ENCODE results near the gene IMMT. TPM values are rescaled to one million over a fixed set of nuclear protein-coding genes. Genes with fewer than 3 reads are reported as not detected.

Gene IMMT
- total RNA-seq, 1 donor from 2014 or later, result 107 TPM

DNA sequence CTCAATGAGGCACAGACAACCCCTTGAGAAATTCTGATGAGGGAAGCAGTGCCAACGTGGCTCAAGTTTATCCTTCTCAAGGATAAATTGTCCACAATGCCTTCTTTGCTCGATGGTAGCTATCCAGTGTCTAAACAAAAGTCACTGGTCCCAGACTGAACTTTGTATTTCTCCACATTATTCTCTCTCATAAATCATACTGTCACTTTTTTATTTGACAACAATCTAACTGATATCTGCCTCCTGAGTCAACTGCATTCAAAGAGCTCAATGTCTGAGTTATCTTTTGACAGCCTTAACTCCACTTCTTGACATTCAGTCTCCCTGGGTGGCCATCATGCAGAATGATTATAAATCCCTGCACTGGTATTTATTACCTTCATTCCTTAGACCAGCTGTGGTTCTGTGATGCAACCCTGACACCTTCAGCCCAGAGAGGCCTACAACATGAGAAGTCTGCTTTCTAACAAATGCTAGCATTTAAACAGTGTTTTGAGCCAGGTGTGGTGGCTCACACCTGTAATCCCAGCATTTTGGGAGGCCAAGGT lies 38.2 kb downstream of the IMMT start:
- H3K36me3 Mint-ChIP-seq (ENCODE audit: low read depth, unreplicated experiment), result peaks cover 17% of the 10 kb centered on the region
- no peaks in the 10 kb centered on the region for H3K4me1 Mint-ChIP-seq (ENCODE audit: unreplicated experiment)
- H3K9me3 Mint-ChIP-seq (ENCODE audit: unreplicated experiment), result no peaks in the 10 kb centered on the region
- H3K27ac Mint-ChIP-seq (ENCODE audit: unreplicated experiment), result no peak overlapping the region
- no peak overlapping the region for H3K4me3 Mint-ChIP-seq (ENCODE audit: unreplicated experiment)
- H3K27me3 Mint-ChIP-seq (ENCODE audit: unreplicated experiment), result no peaks in the 10 kb centered on the region
- DNase-seq (ENCODE audit: low spot score), result no peak
- no peak for TF ChIP-seq CTCF (IDR thresholded peaks at IDR 0.05; ENCODE audit: unreplicated experiment)

DNA sequence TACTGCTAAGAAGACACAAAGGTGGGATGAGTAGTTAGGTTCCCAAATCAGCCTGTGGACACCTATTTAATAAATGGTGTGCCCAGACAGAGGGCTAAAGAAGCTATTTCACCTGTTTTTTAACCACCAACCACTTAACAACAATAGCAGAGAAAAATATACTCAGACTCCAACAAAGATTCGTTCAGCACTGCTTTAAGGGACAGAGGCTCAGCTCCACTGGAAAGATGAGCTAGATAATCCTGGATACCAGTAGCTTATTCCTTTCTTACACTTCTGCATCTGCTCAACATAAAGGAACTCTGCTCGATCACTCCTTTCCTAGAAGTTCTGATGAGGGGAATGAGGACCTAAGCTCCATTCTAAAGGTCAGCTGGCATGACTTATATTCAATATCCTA lies 44.8 kb downstream of the IMMT start:
- H3K27ac Mint-ChIP-seq (ENCODE audit: unreplicated experiment), result no peak overlapping the region
- DNase-seq (ENCODE audit: low spot score), result no peak
- peaks cover 2% of the 10 kb centered on the region for H3K27me3 Mint-ChIP-seq (ENCODE audit: unreplicated experiment)
- no peak for TF ChIP-seq CTCF (IDR thresholded peaks at IDR 0.05; ENCODE audit: unreplicated experiment)
- no peaks in the 10 kb centered on the region for H3K4me1 Mint-ChIP-seq (ENCODE audit: unreplicated experiment)
- no peaks in the 10 kb centered on the region for H3K9me3 Mint-ChIP-seq (ENCODE audit: unreplicated experiment)
- H3K36me3 Mint-ChIP-seq (ENCODE audit: low read depth, unreplicated experiment), result peaks cover 39% of the 10 kb centered on the region
- no peak overlapping the region for H3K4me3 Mint-ChIP-seq (ENCODE audit: unreplicated experiment)

GRCh38 chr2:86147793-86148192 lies 47.5 kb downstream of the IMMT start:
- Mint-ChIP-seq H3K4me1 (ENCODE audit: unreplicated experiment) (no peaks in the 10 kb centered on the region), H3K27me3 (ENCODE audit: unreplicated experiment) (peaks cover 2% of the 10 kb centered on the region), H3K4me3 (ENCODE audit: unreplicated experiment) (peak overlapping the region; percentile 9), H3K9me3 (ENCODE audit: unreplicated experiment) (no peaks in the 10 kb centered on the region), H3K36me3 (ENCODE audit: low read depth, unreplicated experiment) (peaks cover 45% of the 10 kb centered on the region), H3K27ac (ENCODE audit: unreplicated experiment) (no peak overlapping the region)
- DNase-seq (ENCODE audit: low spot score), result no peak
- TF ChIP-seq CTCF (IDR thresholded peaks at IDR 0.05; ENCODE audit: unreplicated experiment), result no peak

- DNase-seq (ENCODE audit: low spot score), result no peak
- H3K36me3 Mint-ChIP-seq (ENCODE audit: low read depth, unreplicated experiment), result peaks cover 35% of the 10 kb centered on the region
- H3K27ac Mint-ChIP-seq (ENCODE audit: unreplicated experiment), result no peak overlapping the region
Measured at GRCh38 chr2:86143926-86144685, 51.2 kb downstream of the IMMT start.

More at GRCh38 chr2:86143926-86144685, 51.2 kb downstream of the IMMT start:
- Mint-ChIP-seq H3K4me1 (ENCODE audit: unreplicated experiment) (no peaks in the 10 kb centered on the region), H3K9me3 (ENCODE audit: unreplicated experiment) (no peaks in the 10 kb centered on the region), H3K4me3 (ENCODE audit: unreplicated experiment) (no peak overlapping the region), H3K27me3 (ENCODE audit: unreplicated experiment) (peaks cover 1% of the 10 kb centered on the region)
- TF ChIP-seq CTCF (IDR thresholded peaks at IDR 0.05; ENCODE audit: unreplicated experiment), result no peak
